ENCODE data around the gene SART3.

SART3 gene

GRCh38 chr12:108483213-108484059 lies 77.5 kb downstream of the SART3 start:
- DNase-seq = no peak

GRCh38 chr12:108482717-108483212 lies 78.2 kb downstream of the SART3 start:
- no peak for DNase-seq

- no peak for DNase-seq
Measured at GRCh38 chr12:108479364-108480070, 81.5 kb downstream of the SART3 start.

GRCh38 chr12:108478611-108479206 lies 82.3 kb downstream of the SART3 start:
- no peak for DNase-seq

- DNase-seq = no peak
Measured at GRCh38 chr12:108477881-108478259, 83.1 kb downstream of the SART3 start.

- no peak for DNase-seq
Measured at GRCh38 chr12:108477055-108477880, 83.7 kb downstream of the SART3 start.

GRCh38 chr12:108475396-108475795 lies 85.6 kb downstream of the SART3 start:
- DNase-seq = no peak

- DNase-seq = no peak
Measured at GRCh38 chr12:108473400-108474055, 87.4 kb downstream of the SART3 start.

Data from CD4-positive, alpha-beta T cell treated with Interleukin-6 for 4 hours (primary cell).